SK-N-SH treated with all-trans-retinoic acid at 6 μM for 48 hours (cell line): ENCODE data around the gene FOSL1.

Experiments
- ATAC-seq: fragments of 200-7000 bp; cut with Tn5 transposase; 3 replicates; pipeline ENCODE4 v1.9.1; 2020; ENCODE audit warnings: mild to moderate bottlenecking, moderate library complexity
- ARNTL ChIP-seq: fragments of 450-650 bp; formaldehyde crosslinking; IDR thresholded peaks from 2 replicates; pipeline ENCODE4 v1.5.0; 2020; ENCODE audit warnings: low read depth, mild to moderate bottlenecking, moderate library complexity, borderline replicate concordance
- CREB5 ChIP-seq: fragments of 250-450 bp; sonication (Bioruptor Pico); IDR thresholded peaks from 2 replicates; pipeline ENCODE4 v1.5.1; 2020; ENCODE audit warnings: low read depth, mild to moderate bottlenecking, moderate library complexity
- CSDC2 ChIP-seq: fragments of 250-450 bp; sonication (Bioruptor Pico); IDR thresholded peaks from 2 replicates; pipeline ENCODE4 v1.5.0; 2020; ENCODE audit warnings: mild to moderate bottlenecking, moderate library complexity
- CSRNP3 ChIP-seq: fragments of 250-450 bp; sonication (Bioruptor Pico); IDR thresholded peaks from 2 replicates; pipeline ENCODE4 v1.5.1; 2021; ENCODE audit warnings: mild to moderate bottlenecking, moderate library complexity
- GLIS3 ChIP-seq: fragments of 250-450 bp; sonication (Bioruptor Pico); IDR thresholded peaks from 2 replicates; pipeline ENCODE4 v1.5.0; 2020; ENCODE audit warnings: mild to moderate bottlenecking, moderate library complexity
- OSR1 ChIP-seq: fragments of 250-450 bp; sonication (Bioruptor Pico); IDR thresholded peaks from 2 replicates; pipeline ENCODE4 v1.8.0; 2022; ENCODE audit warnings: moderate library complexity, mild to moderate bottlenecking, inconsistent platforms
- PATZ1 ChIP-seq: fragments of 250-450 bp; sonication (Bioruptor Pico); IDR thresholded peaks from 2 replicates; pipeline ENCODE4 v1.8.0; 2020; ENCODE audit warnings: mild to moderate bottlenecking, moderate library complexity, borderline replicate concordance
- POU6F1 ChIP-seq: fragments of 250-450 bp; sonication (Bioruptor Pico); IDR thresholded peaks from 2 replicates; pipeline ENCODE4 v1.8.0; 2021; ENCODE audit warnings: low read depth, mild to moderate bottlenecking, moderate library complexity, borderline replicate concordance
- PPARA ChIP-seq: fragments of 250-450 bp; sonication (Bioruptor Pico); IDR thresholded peaks from 2 replicates; pipeline ENCODE4 v1.5.0; 2020; ENCODE audit warnings: mild to moderate bottlenecking, borderline replicate concordance
- SNAI2 ChIP-seq: fragments of 250-450 bp; sonication (Bioruptor Pico); IDR thresholded peaks from 2 replicates; pipeline ENCODE4 v1.5.0; 2020; ENCODE audit warnings: mild to moderate bottlenecking, moderate library complexity
- TCF4 ChIP-seq: fragments of 250-450 bp; sonication (Bioruptor Pico); IDR thresholded peaks from 2 replicates; pipeline ENCODE4 v1.8.0; 2021; ENCODE audit warnings: mild to moderate bottlenecking, moderate library complexity, borderline replicate concordance
- TOX ChIP-seq: fragments of 250-450 bp; sonication (Bioruptor Pico); IDR thresholded peaks from 2 replicates; pipeline ENCODE4 v1.8.0; 2021; ENCODE audit warnings: mild to moderate bottlenecking, moderate library complexity, borderline replicate concordance
- ZC3H10 ChIP-seq: fragments of 250-450 bp; sonication (Bioruptor Pico); IDR thresholded peaks from 2 replicates; pipeline ENCODE4 v1.5.1; 2021; ENCODE audit warnings: mild to moderate bottlenecking, moderate library complexity
- ZFP30 ChIP-seq: fragments of 450-650 bp; formaldehyde crosslinking; IDR thresholded peaks from 2 replicates; pipeline ENCODE4 v1.5.0; 2022; ENCODE audit warnings: mild to moderate bottlenecking, moderate library complexity
- ZNF565 ChIP-seq: fragments of 450-650 bp; formaldehyde crosslinking; conservative IDR thresholded peaks from 2 replicates; pipeline ENCODE4 v1.5.0; 2020; ENCODE audit warnings: low read depth, mild to moderate bottlenecking, moderate library complexity
- ZNF70 ChIP-seq: fragments of 450-650 bp; formaldehyde crosslinking; IDR thresholded peaks from 2 replicates; pipeline ENCODE4 v1.5.0; 2020; ENCODE audit warnings: mild to moderate bottlenecking, moderate library complexity

Gene FOSL1

GRCh38 chr11:65882120-65883057, 17.8 kb downstream of the FOSL1 start:
- no peak for ATAC-seq
- no peak for TF ChIP-seq ZNF565 (CRISPR knock-in tag)
- TF ChIP-seq CSDC2 (CRISPR knock-in tag): no peak
- TF ChIP-seq ZNF70 (CRISPR knock-in tag): no peak
- no peak for TF ChIP-seq ZFP30 (CRISPR knock-in tag)
- TF ChIP-seq PATZ1 (CRISPR knock-in tag): no peak
- no peak for TF ChIP-seq OSR1
- no peak for TF ChIP-seq POU6F1
- TF ChIP-seq ZC3H10 (CRISPR knock-in tag): no peak
- TF ChIP-seq TCF4 (CRISPR knock-in tag): no peak
- TF ChIP-seq TOX (CRISPR knock-in tag): no peak
- no peak for TF ChIP-seq CSRNP3 (CRISPR knock-in tag)
- TF ChIP-seq PPARA (CRISPR knock-in tag): no peak

- no peak for ATAC-seq
- TF ChIP-seq ZC3H10 (CRISPR knock-in tag): no peak
- no peak for TF ChIP-seq GLIS3 (CRISPR knock-in tag)
- TF ChIP-seq CREB5 (CRISPR knock-in tag): no peak
- TF ChIP-seq ZFP30 (CRISPR knock-in tag): no peak
- TF ChIP-seq ARNTL (CRISPR knock-in tag): no peak
- TF ChIP-seq CSDC2 (CRISPR knock-in tag): no peak
- TF ChIP-seq PATZ1 (CRISPR knock-in tag): no peak
- no peak for TF ChIP-seq SNAI2 (CRISPR knock-in tag)
These were observed 19.3 kb downstream of the FOSL1 start for GRCh38 chr11:65880844-65881421.

GRCh38 chr11:65880027-65880426, 20.2 kb downstream of the FOSL1 start:
- no peak for ATAC-seq
- no peak for TF ChIP-seq CSRNP3 (CRISPR knock-in tag)
- no peak for TF ChIP-seq POU6F1
- no peak for TF ChIP-seq TCF4 (CRISPR knock-in tag)
- no peak for TF ChIP-seq ZC3H10 (CRISPR knock-in tag)
